Activated T-helper 17 cell treated with anti-CD3 and anti-CD28 coated beads, Interleukin-2, amount 50 U/mL, for 72 hours (primary cell): ENCODE data around the gene PEPD. TPM values are rescaled to one million over a fixed set of nuclear protein-coding genes. Genes with fewer than 3 reads are reported as not detected.

ENCODE experiments used
- ATAC-seq: fragments of 150-1000 bp; cut with Tn5 transposase; replicated peaks from 2 replicates; pipeline ENCODE4 v1.10.0; 2021; ENCODE audit warnings: mild to moderate bottlenecking, moderate library complexity
- H3K27ac Mint-ChIP-seq: one replicate; pipeline ENCODE4 v1.8.0; 2022; ENCODE audit warnings: mixed read lengths
- H3K27me3 Mint-ChIP-seq: one replicate; pipeline ENCODE4 v1.8.0; 2022; ENCODE audit warnings: mixed read lengths
- H3K36me3 Mint-ChIP-seq: one replicate; pipeline ENCODE4 v1.8.0; 2022; ENCODE audit warnings: low read depth, mild to moderate bottlenecking, mixed read lengths
- H3K4me1 Mint-ChIP-seq: one replicate; pipeline ENCODE4 v1.8.0; 2022; ENCODE audit warnings: mixed read lengths
- H3K4me3 Mint-ChIP-seq: one replicate; pipeline ENCODE4 v1.8.0; 2022; ENCODE audit warnings: mild to moderate bottlenecking, mixed read lengths
- H3K9me3 Mint-ChIP-seq: one replicate; pipeline ENCODE4 v1.8.0; 2022; ENCODE audit warnings: mixed read lengths
- total RNA-seq, 2 donors: library from RNA; stranded (reverse); gene quantifications; one replicate each; pipeline ENCODE4 v1.2.3, GENCODE V29; 2022

PEPD gene
- total RNA-seq, 2 donors from 2014 or later = 16.4 to 33.1 TPM

DNA sequence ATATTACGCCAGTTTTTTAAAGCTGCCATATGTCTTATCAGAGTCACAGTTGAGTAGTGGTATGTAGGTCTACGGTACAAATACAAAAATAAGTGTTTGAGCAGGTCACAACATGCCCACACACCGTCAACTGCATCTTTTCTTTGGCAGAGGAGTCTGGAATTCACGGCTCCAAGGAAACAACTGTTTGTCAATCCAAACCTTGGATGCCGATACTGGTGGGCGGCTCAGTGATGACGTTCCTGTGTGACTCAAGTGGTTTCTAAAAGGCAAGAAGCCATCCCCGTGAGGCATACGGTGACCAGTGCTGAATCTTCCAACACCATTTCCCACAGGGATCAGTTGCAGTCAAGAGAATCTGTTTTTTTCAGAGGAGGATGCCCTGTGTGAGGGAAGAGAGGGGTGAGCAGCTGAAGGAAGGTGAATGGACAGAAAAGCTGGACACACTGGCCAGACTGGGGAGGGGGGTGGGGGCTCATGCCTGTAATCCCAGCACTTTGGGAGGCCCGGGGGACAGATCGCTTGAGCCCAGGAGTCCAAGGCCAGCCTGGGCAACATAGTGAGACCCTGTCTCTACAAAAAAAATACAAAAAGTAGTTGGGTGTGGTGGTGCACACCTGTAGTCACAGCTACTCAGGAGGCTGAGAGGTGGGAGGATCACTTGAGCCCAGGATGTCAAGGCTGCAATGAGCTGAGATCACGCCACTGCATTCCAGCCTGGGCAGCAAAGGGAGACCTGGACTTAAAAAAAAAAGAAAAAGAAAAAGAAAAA is 170.9 kb downstream of the PEPD start:
- Mint-ChIP-seq H3K36me3 (no peaks in the 10 kb centered on the region), H3K27ac (no peak overlapping the region), H3K4me1 (no peaks in the 10 kb centered on the region), H3K27me3 (peaks cover 30% of the 10 kb centered on the region), H3K9me3 (peaks cover 2% of the 10 kb centered on the region), H3K4me3 (no peak overlapping the region)
- no peak for ATAC-seq

DNA sequence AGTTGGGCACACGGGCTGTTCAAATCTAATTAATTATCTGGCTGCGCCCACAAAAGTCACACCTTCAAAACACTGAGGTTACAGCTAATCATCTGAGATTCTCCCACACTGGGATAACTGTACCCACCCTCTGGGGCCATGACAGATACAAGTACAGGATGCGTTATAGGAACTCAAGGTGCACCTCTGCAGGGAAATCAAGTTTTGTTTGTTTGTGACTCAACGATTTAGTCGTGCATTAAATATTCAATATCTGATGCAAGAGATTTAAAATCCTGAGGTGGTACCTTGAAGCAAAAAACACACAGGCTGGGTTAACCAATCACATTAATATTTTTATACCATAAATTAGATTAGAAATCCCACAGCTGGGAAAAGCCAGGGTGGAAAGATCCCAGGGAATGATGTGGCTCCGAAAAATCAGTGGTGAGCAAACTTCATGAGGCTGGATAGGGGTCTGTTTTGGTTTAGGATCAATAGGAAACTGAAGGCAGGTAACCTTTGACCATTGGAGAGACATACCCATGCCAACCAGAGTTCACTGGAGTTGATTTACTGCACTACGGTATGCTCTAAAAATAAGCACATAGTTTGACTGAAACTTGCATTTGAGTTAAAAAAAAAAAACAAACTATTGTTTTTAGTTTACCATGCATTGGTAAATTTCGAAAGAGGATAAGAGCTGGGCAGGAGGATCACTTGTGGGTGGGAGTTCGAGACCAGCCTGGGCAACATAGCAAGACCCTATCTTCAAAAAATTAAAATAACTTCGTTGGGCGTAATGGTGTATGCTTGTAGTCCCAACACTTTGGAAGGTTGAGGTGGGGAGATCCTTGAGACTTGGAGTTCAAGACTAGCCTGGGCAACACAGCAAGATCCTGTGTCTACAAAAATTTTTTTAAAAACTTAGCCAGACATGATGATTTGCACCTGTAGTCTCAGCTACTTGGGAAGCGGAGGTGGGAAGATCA is 172.0 kb downstream of the PEPD start:
- Mint-ChIP-seq H3K4me1 (no peaks in the 10 kb centered on the region), H3K27ac (no peak overlapping the region), H3K36me3 (no peaks in the 10 kb centered on the region), H3K9me3 (no peaks in the 10 kb centered on the region), H3K27me3 (peaks cover 38% of the 10 kb centered on the region), H3K4me3 (no peak overlapping the region)
- ATAC-seq = no peak

DNA sequence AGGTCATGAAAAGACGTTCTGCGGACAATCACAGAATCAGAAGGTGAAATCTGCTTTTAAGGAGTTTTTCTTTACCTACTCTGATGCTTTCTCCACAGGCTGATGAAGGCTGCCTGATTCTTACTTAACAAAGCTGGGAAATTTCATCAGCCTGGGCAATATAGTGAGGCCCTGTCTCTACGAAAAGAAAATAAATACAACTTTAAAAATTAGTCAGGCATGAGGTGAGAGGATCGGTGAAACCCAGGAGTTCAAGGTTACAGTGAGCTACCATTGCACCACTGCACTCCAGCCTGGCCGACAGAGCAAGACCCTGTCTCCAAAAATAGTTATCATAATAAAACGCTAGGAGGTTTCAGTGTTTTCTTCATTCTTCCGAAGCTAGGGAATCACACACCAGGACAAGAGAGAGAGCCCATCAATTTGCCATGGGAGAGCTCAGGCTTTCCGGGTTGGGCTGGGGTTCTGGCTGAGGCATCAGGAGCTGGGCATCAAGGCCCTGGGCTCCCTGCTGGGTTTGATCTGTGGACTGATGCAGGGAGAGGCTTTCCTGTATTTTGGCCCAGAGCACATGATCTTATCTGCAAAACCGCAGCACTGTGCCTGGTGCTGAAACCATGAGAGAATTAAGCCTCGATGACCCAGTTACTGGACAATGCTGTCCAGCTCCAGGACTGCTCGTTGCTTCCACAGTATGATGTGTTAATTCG is 173.1 kb downstream of the PEPD start:
- no peaks in the 10 kb centered on the region for H3K36me3 Mint-ChIP-seq
- peaks cover 43% of the 10 kb centered on the region for H3K27me3 Mint-ChIP-seq
- H3K4me1 Mint-ChIP-seq = no peaks in the 10 kb centered on the region
- H3K4me3 Mint-ChIP-seq = no peak overlapping the region
- no peak overlapping the region for H3K27ac Mint-ChIP-seq
- ATAC-seq = no peak
- H3K9me3 Mint-ChIP-seq = no peaks in the 10 kb centered on the region

DNA sequence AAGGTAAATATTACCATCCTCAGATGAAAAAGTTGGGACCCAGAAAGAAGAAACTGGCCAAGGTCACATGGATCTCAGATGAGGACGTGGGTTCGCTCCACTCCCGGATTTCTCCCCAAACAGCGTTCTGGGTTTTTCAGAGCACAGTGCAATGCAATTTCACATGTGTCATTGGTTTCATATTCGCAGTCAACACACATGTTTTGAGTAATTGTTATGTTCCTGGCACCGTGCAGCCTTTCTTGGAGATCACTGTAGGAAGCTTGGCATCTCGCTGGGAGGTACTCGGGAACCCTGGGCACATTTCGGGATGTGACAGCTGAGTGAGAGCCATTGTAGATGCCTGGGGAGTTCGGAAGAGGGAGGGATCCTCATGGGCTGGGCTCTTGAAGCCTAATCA is 174.3 kb downstream of the PEPD start:
- H3K27me3 Mint-ChIP-seq = peaks cover 53% of the 10 kb centered on the region
- ATAC-seq = no peak

DNA sequence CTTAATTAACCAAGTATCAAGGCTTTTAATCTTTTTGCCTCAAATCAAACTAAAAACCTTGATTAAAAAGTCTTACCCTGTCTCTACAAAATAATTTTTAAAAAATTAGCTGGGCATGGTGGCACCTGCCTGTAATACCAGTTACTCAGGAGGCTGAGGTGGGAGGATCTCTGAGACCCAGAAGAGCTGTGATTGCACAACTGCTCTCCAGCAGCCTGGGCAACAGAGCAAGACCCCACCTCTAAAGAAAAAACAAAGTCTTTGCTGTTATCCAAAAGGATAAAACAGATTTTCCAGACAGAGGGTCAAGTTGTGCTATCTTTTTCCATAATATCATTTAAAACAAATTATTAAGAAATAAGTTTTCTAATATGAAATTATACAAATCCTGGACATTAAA is 174.9 kb downstream of the PEPD start:
- H3K27ac Mint-ChIP-seq = no peak overlapping the region
- no peaks in the 10 kb centered on the region for H3K36me3 Mint-ChIP-seq
- ATAC-seq = no peak
- no peaks in the 10 kb centered on the region for H3K9me3 Mint-ChIP-seq
- H3K27me3 Mint-ChIP-seq = peaks cover 59% of the 10 kb centered on the region
- no peaks in the 10 kb centered on the region for H3K4me1 Mint-ChIP-seq
- H3K4me3 Mint-ChIP-seq = no peak overlapping the region

More for the DNA sequence above, 174.3 kb downstream of the PEPD start:
- Mint-ChIP-seq H3K9me3 (no peaks in the 10 kb centered on the region), H3K27ac (no peak overlapping the region), H3K4me3 (no peak overlapping the region), H3K4me1 (no peaks in the 10 kb centered on the region), H3K36me3 (no peaks in the 10 kb centered on the region)

DNA sequence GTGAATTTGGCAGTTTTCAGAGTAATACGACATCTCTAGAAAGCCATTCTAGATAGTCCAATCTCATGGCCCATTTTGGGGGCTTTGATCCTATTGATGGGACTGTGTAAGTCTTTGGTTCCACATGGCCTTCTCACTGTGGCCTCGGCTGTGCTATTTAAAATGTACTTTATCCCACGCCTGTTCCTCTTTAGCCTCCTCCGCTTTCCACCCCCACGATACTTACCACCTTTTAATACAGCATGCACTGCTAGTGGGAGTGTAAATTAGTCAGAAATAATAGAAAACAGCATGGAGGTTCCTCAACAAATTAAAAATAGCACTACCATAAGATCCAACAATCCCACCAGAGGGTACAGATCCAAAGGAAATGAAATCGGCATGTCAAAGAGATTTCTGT is 176.4 kb downstream of the PEPD start:
- H3K36me3 Mint-ChIP-seq = no peaks in the 10 kb centered on the region
- no peak overlapping the region for H3K27ac Mint-ChIP-seq
- peaks cover 68% of the 10 kb centered on the region for H3K27me3 Mint-ChIP-seq
- no peak for ATAC-seq
- no peaks in the 10 kb centered on the region for H3K9me3 Mint-ChIP-seq
- H3K4me1 Mint-ChIP-seq = no peaks in the 10 kb centered on the region
- no peak overlapping the region for H3K4me3 Mint-ChIP-seq

DNA sequence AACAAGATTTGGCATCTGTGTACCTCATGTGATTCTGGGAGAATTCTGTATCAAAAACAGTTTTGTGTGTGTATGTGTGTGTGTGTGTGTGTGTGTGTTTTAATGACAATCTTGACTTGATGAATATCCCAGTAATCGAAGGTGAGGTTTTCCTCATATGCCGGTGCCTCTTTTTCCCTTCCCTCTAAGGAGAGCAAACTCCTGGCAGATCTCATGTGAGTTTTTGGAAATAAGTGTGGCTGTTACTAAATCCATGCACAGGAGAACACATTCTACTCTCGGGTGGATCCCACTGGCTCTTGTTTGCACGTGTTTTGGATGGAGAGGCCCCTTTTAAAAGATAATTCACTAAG is 177.0 kb downstream of the PEPD start:
- H3K27me3 Mint-ChIP-seq = peaks cover 68% of the 10 kb centered on the region
- no peaks in the 10 kb centered on the region for H3K9me3 Mint-ChIP-seq
- H3K4me1 Mint-ChIP-seq = no peaks in the 10 kb centered on the region
- H3K4me3 Mint-ChIP-seq = no peak overlapping the region
- no peak overlapping the region for H3K27ac Mint-ChIP-seq
- no peak for ATAC-seq
- H3K36me3 Mint-ChIP-seq = no peaks in the 10 kb centered on the region

DNA sequence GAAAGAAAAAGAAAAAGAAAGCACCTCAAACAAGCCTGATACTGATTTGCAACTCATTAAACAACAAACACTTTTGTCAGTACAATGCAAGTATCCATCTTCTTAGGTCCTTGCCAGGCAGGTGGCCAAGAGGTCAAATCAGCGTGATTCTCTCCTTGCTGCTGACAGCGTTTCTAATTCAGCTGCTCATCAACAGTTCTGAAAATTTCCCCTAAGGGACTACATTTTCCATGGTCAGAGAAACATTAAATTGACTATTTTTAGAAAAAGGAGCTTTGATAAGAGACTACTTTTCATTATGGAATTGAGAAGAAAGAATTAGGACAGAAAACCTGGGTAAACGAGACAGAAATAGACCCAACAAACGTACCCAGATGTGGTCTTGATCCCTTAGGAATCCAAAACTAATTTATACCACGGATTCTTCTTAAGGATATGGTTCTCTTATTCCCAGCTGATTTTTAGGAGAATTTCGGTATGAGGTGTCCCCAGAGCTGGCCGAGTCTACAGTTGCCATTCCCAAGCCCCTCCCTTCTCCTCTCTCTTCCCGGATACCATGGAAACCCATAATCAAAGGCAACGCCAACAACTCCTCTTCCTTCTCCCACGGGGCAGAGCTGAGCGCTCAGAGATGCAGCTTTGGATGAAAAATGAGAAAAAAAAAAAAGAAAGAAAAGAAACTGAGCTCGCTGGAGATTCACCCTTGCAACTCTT is 177.6 kb downstream of the PEPD start:
- Mint-ChIP-seq H3K27ac (no peak overlapping the region), H3K4me3 (no peak overlapping the region), H3K27me3 (peaks cover 68% of the 10 kb centered on the region), H3K4me1 (no peaks in the 10 kb centered on the region), H3K9me3 (no peaks in the 10 kb centered on the region), H3K36me3 (no peaks in the 10 kb centered on the region)
- no peak for ATAC-seq

DNA sequence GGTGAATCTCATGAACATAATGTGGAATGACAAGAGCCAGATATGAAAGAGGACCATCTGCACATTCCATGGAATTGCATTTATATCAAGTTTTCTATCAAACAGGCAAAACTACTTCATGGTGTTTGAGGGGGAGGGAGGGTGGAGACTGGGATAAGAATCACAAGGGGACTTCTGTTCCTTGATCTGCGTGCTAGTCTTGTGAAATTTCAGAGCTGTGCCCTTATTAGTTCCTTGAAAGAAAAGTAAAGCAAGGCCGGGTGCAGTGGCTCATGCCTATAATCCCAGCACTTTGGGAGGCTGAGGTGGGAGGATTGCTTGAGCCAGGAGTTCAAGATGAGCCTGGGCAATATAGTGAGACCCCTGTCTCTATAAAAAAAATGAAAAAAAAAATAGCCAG is 178.3 kb downstream of the PEPD start:
- no peaks in the 10 kb centered on the region for H3K4me1 Mint-ChIP-seq
- H3K9me3 Mint-ChIP-seq = no peaks in the 10 kb centered on the region
- no peak for ATAC-seq
- no peak overlapping the region for H3K4me3 Mint-ChIP-seq
- H3K27ac Mint-ChIP-seq = no peak overlapping the region
- no peaks in the 10 kb centered on the region for H3K36me3 Mint-ChIP-seq
- H3K27me3 Mint-ChIP-seq = peaks cover 65% of the 10 kb centered on the region

DNA sequence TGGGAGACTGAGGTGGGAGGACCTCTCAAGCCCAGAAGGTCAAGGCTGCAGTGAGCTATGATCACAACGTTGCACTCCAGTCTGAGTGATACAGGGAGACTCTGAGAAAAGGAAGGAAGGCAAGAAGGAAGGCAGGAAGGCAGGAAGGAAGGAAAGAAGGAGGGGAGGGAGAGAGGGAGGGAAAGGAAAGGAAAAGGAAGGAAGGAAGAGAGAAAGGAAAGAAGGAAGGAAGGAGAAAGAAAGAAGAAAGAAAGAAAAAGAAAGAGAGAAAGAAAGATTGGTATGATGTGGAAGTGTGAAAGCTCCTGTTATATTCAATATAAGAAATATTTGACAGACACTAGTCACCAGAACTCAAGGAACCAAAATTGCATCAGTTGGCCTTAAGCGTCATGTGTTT is 180.6 kb downstream of the PEPD start:
- Mint-ChIP-seq H3K4me1 (no peaks in the 10 kb centered on the region), H3K9me3 (no peaks in the 10 kb centered on the region), H3K27ac (no peak overlapping the region), H3K4me3 (no peak overlapping the region), H3K27me3 (peaks cover 57% of the 10 kb centered on the region), H3K36me3 (no peaks in the 10 kb centered on the region)
- no peak for ATAC-seq

DNA sequence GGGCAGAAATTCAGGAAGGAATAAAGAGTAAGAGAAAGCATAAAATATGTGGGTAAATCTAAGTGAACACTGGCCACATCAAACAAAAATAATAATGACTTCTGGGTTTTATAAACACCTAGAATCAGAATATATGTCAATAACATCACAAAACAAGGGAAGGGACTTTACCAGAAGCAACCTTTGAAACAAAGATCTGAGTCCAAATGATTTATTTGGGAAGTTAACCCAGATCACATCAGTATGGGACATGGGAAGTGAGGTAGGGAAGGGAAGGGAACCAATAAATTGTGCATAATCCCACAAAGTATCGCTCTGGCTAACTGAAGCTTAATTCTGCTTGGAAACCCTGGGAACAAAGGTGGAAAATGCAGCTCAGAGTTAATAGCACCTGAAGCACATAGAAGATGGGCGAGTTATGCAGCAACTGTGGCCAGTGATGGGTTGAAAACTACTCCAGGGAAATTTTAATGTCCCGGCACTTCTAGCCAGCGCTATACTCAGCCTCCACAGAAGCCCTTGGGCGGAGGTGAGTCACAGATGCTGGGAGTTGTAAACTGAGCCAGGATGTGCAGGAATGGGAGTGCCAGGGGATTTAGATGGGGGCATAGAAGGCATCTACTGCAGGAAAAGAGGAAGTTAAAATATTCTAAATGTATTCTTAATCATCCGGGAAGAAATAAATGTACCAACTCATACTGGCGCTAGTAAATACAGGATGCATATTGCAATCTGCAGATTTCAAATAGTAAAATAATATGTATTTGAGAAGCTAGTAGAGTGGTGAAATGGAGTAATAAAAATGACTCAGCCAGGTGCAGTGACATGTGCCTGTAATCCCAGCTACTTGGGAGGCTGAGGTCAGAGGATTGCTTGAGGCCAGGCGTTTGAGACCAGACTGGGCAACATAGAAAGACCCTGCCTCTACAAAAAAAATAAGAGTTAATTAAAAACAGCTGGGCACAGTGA is 182.3 kb downstream of the PEPD start:
- H3K27ac Mint-ChIP-seq = no peak overlapping the region
- peaks cover 40% of the 10 kb centered on the region for H3K27me3 Mint-ChIP-seq
- H3K4me1 Mint-ChIP-seq = no peaks in the 10 kb centered on the region
- ATAC-seq = no peak
- no peaks in the 10 kb centered on the region for H3K36me3 Mint-ChIP-seq
- no peak overlapping the region for H3K4me3 Mint-ChIP-seq
- no peaks in the 10 kb centered on the region for H3K9me3 Mint-ChIP-seq
